ENCODE results near the gene LAMA4. TPM values are rescaled to one million over a fixed set of nuclear protein-coding genes. Genes with fewer than 3 reads are reported as not detected.

LAMA4 gene
- total RNA-seq, 5 donors from 2014 or later (not counting 1 experiment from before 2014, with no cell fraction given): 0.25 to 0.85 (median 0.56) TPM; not detected in 2

GRCh38 chr6:112274774-112275173 lies 20.4 kb upstream of the LAMA4 start:
- no peak for ATAC-seq (replicated peaks in 1 of 4)

GRCh38 chr6:112272799-112273198 lies 18.4 kb upstream of the LAMA4 start:
- H3K4me3 ChIP-seq (ENCODE audit: control insufficient read depth in 1 of 2, extremely low read depth in 1 of 2, low read length in 1 of 2): no peak overlapping the region
- ATAC-seq (replicated peaks in 1 of 4) (no peak), DNase-seq (no peak)
- no peaks in the 10 kb centered on the region for H3K9me3 ChIP-seq
- H3K27me3 Mint-ChIP-seq: peaks cover 10% of the 10 kb centered on the region in 2 donors
- H3K36me3 ChIP-seq (ENCODE audit: control insufficient read depth in 2 of 2, extremely low read depth in 1 of 2, insufficient read depth in 1 of 2, low read length in 1 of 2): no peaks in the 10 kb centered on the region
- WGBS (ENCODE audit: insufficient coverage): 100% methylated on average over 3 of the region's 3 CpGs
- H3K4me1 ChIP-seq (ENCODE audit: control insufficient read depth in 1 of 2, extremely low read depth in 1 of 2, insufficient read depth in 2 of 2, low read length in 2 of 2): no peaks in the 10 kb centered on the region
- peaks cover 0 to 7% of the 10 kb centered on the region in 2 experiments for H3K27me3 ChIP-seq (replicated peaks in 1 of 2; ENCODE audit: control insufficient read depth in 2 of 2, extremely low read depth in 1 of 2, insufficient read depth in 2 of 2, low read length in 1 of 2)
- CTCF ChIA-PET: no interaction called here
- POLR2A ChIA-PET: no interaction called here
- no peaks in the 10 kb centered on the region for H3K36me3 Mint-ChIP-seq
- H3K4me3 Mint-ChIP-seq: no peak overlapping the region
- H3K27ac Mint-ChIP-seq: no peak overlapping the region
- peaks cover 5 to 8% (median 7%) of the 10 kb centered on the region in 3 donors for H3K4me1 Mint-ChIP-seq
- H3K27ac ChIP-seq (ENCODE audit: low read length): no peak overlapping the region
- no peaks in the 10 kb centered on the region for H3K9me3 Mint-ChIP-seq

More at GRCh38 chr6:112274774-112275173, 20.4 kb upstream of the LAMA4 start:
- no peak overlapping the region for H3K27ac ChIP-seq (ENCODE audit: low read length)
- WGBS (ENCODE audit: insufficient coverage): no CpG with 5 or more reads among the region's 1 CpG
- no peak overlapping the region for H3K27ac Mint-ChIP-seq
- DNase-seq: no peak
- peaks cover 0 to 8% of the 10 kb centered on the region in 2 experiments for H3K27me3 ChIP-seq (replicated peaks in 1 of 2; ENCODE audit: control insufficient read depth in 2 of 2, extremely low read depth in 1 of 2, insufficient read depth in 2 of 2, low read length in 1 of 2)
- H3K9me3 ChIP-seq: no peaks in the 10 kb centered on the region
- peaks cover 10 to 24% of the 10 kb centered on the region in 2 donors for H3K27me3 Mint-ChIP-seq
- H3K4me1 ChIP-seq (ENCODE audit: control insufficient read depth in 1 of 2, extremely low read depth in 1 of 2, insufficient read depth in 2 of 2, low read length in 2 of 2): no peaks in the 10 kb centered on the region
- H3K36me3 Mint-ChIP-seq: no peaks in the 10 kb centered on the region
- no peak overlapping the region for H3K4me3 ChIP-seq (ENCODE audit: control insufficient read depth in 1 of 2, extremely low read depth in 1 of 2, low read length in 1 of 2)
- CTCF ChIA-PET: interaction anchor here in 1 of 2 donors (0.5 kb wide), 1 partner anchor 16 kb away, joined by 3 read pairs; no protein-coding TSS in a partner anchor
- POLR2A ChIA-PET: no interaction called here
- no peaks in the 10 kb centered on the region for H3K36me3 ChIP-seq (ENCODE audit: control insufficient read depth in 2 of 2, extremely low read depth in 1 of 2, insufficient read depth in 1 of 2, low read length in 1 of 2)
- no peaks in the 10 kb centered on the region for H3K9me3 Mint-ChIP-seq
- peaks cover 5 to 7% (median 7%) of the 10 kb centered on the region in 3 donors for H3K4me1 Mint-ChIP-seq
- H3K4me3 Mint-ChIP-seq: no peak overlapping the region

- no peak overlapping the region for H3K27ac ChIP-seq (ENCODE audit: low read length)
- peaks cover 0 to 3% of the 10 kb centered on the region in 2 experiments for H3K27me3 ChIP-seq (replicated peaks in 1 of 2; ENCODE audit: control insufficient read depth in 2 of 2, extremely low read depth in 1 of 2, insufficient read depth in 2 of 2, low read length in 1 of 2)
- ATAC-seq (replicated peaks in 1 of 4) (no peak), DNase-seq (no peak)
- H3K4me3 ChIP-seq (ENCODE audit: control insufficient read depth in 1 of 2, extremely low read depth in 1 of 2, low read length in 1 of 2): no peak overlapping the region
- ChIA-PET CTCF (no interaction called here), POLR2A (no interaction called here)
- H3K36me3 Mint-ChIP-seq: no peaks in the 10 kb centered on the region
- no peak overlapping the region for H3K27ac Mint-ChIP-seq
- no peaks in the 10 kb centered on the region for H3K9me3 ChIP-seq
- peaks cover 5 to 8% (median 7%) of the 10 kb centered on the region in 3 donors for H3K4me1 Mint-ChIP-seq
- no peak overlapping the region for H3K4me3 Mint-ChIP-seq
- no peaks in the 10 kb centered on the region for H3K4me1 ChIP-seq (ENCODE audit: control insufficient read depth in 1 of 2, extremely low read depth in 1 of 2, insufficient read depth in 2 of 2, low read length in 2 of 2)
- no CpG with 5 or more reads among the region's 1 CpG for WGBS (ENCODE audit: insufficient coverage)
- no peaks in the 10 kb centered on the region for H3K9me3 Mint-ChIP-seq
- no peaks in the 10 kb centered on the region for H3K36me3 ChIP-seq (ENCODE audit: control insufficient read depth in 2 of 2, extremely low read depth in 1 of 2, insufficient read depth in 1 of 2, low read length in 1 of 2)
- peaks cover 7 to 8% of the 10 kb centered on the region in 2 donors for H3K27me3 Mint-ChIP-seq
Measured at GRCh38 chr6:112270756-112271155, 16.4 kb upstream of the LAMA4 start.

GRCh38 chr6:112269979-112270566 lies 15.7 kb upstream of the LAMA4 start:
- Mint-ChIP-seq H3K27ac (no peak overlapping the region), H3K4me1 (peaks cover 5 to 8% (median 7%) of the 10 kb centered on the region in 3 donors), H3K27me3 (peaks cover 3 to 7% of the 10 kb centered on the region in 2 donors), H3K4me3 (no peak overlapping the region), H3K9me3 (no peaks in the 10 kb centered on the region), H3K36me3 (no peaks in the 10 kb centered on the region)
- no peak for ATAC-seq (replicated peaks in 1 of 4)
- H3K4me1 ChIP-seq (ENCODE audit: control insufficient read depth in 1 of 2, extremely low read depth in 1 of 2, insufficient read depth in 2 of 2, low read length in 2 of 2): no peaks in the 10 kb centered on the region
- no peak overlapping the region for H3K27ac ChIP-seq (ENCODE audit: low read length)
- H3K9me3 ChIP-seq: no peaks in the 10 kb centered on the region
- no peak overlapping the region for H3K4me3 ChIP-seq (ENCODE audit: control insufficient read depth in 1 of 2, extremely low read depth in 1 of 2, low read length in 1 of 2)
- 41% methylated on average over 2 of the region's 3 CpGs for WGBS (ENCODE audit: insufficient coverage)
- no peak for DNase-seq
- POLR2A ChIA-PET: no interaction called here
- H3K36me3 ChIP-seq (ENCODE audit: control insufficient read depth in 2 of 2, extremely low read depth in 1 of 2, insufficient read depth in 1 of 2, low read length in 1 of 2): no peaks in the 10 kb centered on the region
- H3K27me3 ChIP-seq (replicated peaks in 1 of 2; ENCODE audit: control insufficient read depth in 2 of 2, extremely low read depth in 1 of 2, insufficient read depth in 2 of 2, low read length in 1 of 2): peaks cover 0 to 3% of the 10 kb centered on the region in 2 experiments
- CTCF ChIA-PET: interaction anchor here in 1 of 2 donors (0.7 kb wide), 1 partner anchor 1471 kb away, joined by 3 read pairs; no protein-coding TSS in a partner anchor

GRCh38 chr6:112269114-112269513 lies 14.7 kb upstream of the LAMA4 start:
- H3K4me3 ChIP-seq (ENCODE audit: control insufficient read depth in 1 of 2, extremely low read depth in 1 of 2, low read length in 1 of 2): no peak overlapping the region
- no peaks in the 10 kb centered on the region for H3K36me3 ChIP-seq (ENCODE audit: control insufficient read depth in 2 of 2, extremely low read depth in 1 of 2, insufficient read depth in 1 of 2, low read length in 1 of 2)
- ATAC-seq (replicated peaks in 1 of 4): no peak
- peaks cover 0 to 3% of the 10 kb centered on the region in 2 experiments for H3K27me3 ChIP-seq (replicated peaks in 1 of 2; ENCODE audit: control insufficient read depth in 2 of 2, extremely low read depth in 1 of 2, insufficient read depth in 2 of 2, low read length in 1 of 2)
- no peaks in the 10 kb centered on the region for H3K4me1 ChIP-seq (ENCODE audit: control insufficient read depth in 1 of 2, extremely low read depth in 1 of 2, insufficient read depth in 2 of 2, low read length in 2 of 2)
- Mint-ChIP-seq H3K9me3 (no peaks in the 10 kb centered on the region), H3K36me3 (no peaks in the 10 kb centered on the region), H3K4me3 (no peak overlapping the region), H3K27ac (no peak overlapping the region), H3K27me3 (peaks cover 0 to 7% of the 10 kb centered on the region in 2 donors), H3K4me1 (peaks cover 5 to 8% (median 7%) of the 10 kb centered on the region in 3 donors)
- no peak overlapping the region for H3K27ac ChIP-seq (ENCODE audit: low read length)
- ChIA-PET CTCF (interaction anchor here in 1 of 2 donors (1.1 kb wide), 1 partner anchor 89 kb away, joined by 3 read pairs; no protein-coding TSS in a partner anchor), POLR2A (no interaction called here)
- DNase-seq: no peak
- H3K9me3 ChIP-seq: no peaks in the 10 kb centered on the region
- WGBS (ENCODE audit: insufficient coverage): 71% methylated on average over 2 of the region's 5 CpGs

GRCh38 chr6:112268654-112269053 lies 14.3 kb upstream of the LAMA4 start:
- DNase-seq (no peak), ATAC-seq (replicated peaks in 1 of 4) (no peak)
- peaks cover 0 to 3% of the 10 kb centered on the region in 2 experiments for H3K27me3 ChIP-seq (replicated peaks in 1 of 2; ENCODE audit: control insufficient read depth in 2 of 2, extremely low read depth in 1 of 2, insufficient read depth in 2 of 2, low read length in 1 of 2)
- Mint-ChIP-seq H3K27me3 (peaks cover 0 to 3% of the 10 kb centered on the region in 2 donors), H3K4me1 (peaks cover 5 to 8% (median 7%) of the 10 kb centered on the region in 3 donors), H3K9me3 (no peaks in the 10 kb centered on the region), H3K4me3 (no peak overlapping the region), H3K27ac (no peak overlapping the region), H3K36me3 (no peaks in the 10 kb centered on the region)
- H3K9me3 ChIP-seq: no peaks in the 10 kb centered on the region
- H3K27ac ChIP-seq (ENCODE audit: low read length): no peak overlapping the region
- H3K36me3 ChIP-seq (ENCODE audit: control insufficient read depth in 2 of 2, extremely low read depth in 1 of 2, insufficient read depth in 1 of 2, low read length in 1 of 2): no peaks in the 10 kb centered on the region
- H3K4me1 ChIP-seq (ENCODE audit: control insufficient read depth in 1 of 2, extremely low read depth in 1 of 2, insufficient read depth in 2 of 2, low read length in 2 of 2): no peaks in the 10 kb centered on the region
- no peak overlapping the region for H3K4me3 ChIP-seq (ENCODE audit: control insufficient read depth in 1 of 2, extremely low read depth in 1 of 2, low read length in 1 of 2)
- 60% methylated on average over 1 of the region's 2 CpGs for WGBS (ENCODE audit: insufficient coverage)
- CTCF ChIA-PET: interaction anchor here in 1 of 2 donors (1.1 kb wide), 1 partner anchor 88 kb away, joined by 3 read pairs; no protein-coding TSS in a partner anchor
- POLR2A ChIA-PET: no interaction called here
